GM19463 (cell line): Measurements from ENCODE around the gene VSNL1.

Experiments used
- ATAC-seq: cut with Tn5 transposase; IDR thresholded peaks from one replicate; pipeline ENCODE4 v1.9.1; 2021; ENCODE audit warnings: mild to moderate bottlenecking, moderate library complexity; ENCODE audit not compliant: unreplicated experiment

VSNL1 gene

GRCh38 chr2:17610521-17610920 lies 70.0 kb downstream of the VSNL1 start:
- no peak for ATAC-seq

GRCh38 chr2:17611036-17611435 lies 70.5 kb downstream of the VSNL1 start:
- ATAC-seq, result no peak

- ATAC-seq, result no peak
These were observed 73.9 kb downstream of the VSNL1 start for GRCh38 chr2:17614174-17614930.

GRCh38 chr2:17615147-17615546 lies 74.7 kb downstream of the VSNL1 start:
- ATAC-seq, result no peak

DNA sequence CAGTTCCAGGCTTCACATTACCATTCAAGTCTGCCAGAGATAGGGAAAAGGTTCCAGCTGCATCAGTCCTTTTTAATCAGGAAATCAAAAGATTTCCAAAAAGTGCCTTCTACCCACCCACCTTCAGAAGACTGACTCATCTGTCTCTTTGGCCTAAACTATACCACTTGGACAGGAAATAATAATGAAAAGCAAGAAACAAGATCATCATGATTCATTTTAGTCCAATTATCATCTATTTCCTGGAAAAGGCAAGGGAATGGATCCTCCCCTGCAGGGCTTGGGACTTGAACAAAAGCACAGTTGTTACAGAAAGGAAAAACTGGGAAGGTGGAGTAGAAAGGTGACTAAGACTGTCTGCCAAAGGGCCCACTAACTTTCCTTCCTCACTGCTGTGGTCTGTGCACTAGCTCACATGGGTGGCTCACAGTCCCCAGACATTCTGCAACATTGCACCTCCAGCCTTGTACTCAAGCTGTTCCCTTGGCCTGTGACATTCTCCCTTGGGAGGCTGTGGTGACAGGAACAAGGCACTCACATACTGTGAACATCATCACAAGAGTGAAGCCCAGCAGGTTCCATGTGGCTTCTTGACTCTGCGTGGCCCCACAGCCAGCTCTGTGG lies 75.3 kb downstream of the VSNL1 start:
- no peak for ATAC-seq

DNA sequence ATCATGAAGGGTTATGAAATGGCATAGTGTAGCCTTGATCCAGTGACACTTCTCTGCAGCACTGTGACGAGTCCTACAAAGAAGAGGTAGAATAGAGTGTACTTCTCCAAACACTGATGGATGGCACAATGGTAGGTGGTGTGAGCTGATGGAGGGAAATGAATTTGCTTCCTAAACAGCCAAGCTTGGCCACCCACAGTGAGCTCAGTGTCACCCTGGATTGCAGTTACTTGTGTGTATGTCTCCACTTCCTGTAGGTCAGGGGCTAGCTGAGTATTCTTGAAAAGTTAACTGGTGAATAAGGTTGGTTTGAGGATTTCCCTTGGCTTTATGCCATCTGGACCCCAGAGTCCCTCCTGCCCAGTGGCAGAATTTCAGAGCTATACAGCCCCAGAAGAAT lies 75.9 kb downstream of the VSNL1 start:
- ATAC-seq, result no peak

DNA sequence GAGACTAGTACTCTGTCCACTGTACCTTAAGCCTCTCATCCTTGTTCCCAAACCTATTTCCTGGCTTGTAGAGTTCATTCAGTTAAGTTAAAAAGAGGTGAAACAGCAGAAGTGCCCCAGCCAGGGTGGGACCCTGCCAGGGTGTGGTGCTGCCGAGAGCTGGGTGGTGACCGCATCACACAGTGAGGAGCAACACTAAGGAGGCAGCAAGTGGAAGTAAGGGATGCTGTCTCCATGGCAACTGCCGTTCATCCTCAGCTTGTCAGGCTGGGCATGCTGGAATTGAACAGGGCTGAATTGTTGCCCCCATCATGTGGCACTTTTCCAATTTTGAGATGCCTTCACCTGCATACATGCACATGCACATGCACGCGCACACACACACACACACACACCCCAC lies 77.0 kb downstream of the VSNL1 start:
- no peak for ATAC-seq

DNA sequence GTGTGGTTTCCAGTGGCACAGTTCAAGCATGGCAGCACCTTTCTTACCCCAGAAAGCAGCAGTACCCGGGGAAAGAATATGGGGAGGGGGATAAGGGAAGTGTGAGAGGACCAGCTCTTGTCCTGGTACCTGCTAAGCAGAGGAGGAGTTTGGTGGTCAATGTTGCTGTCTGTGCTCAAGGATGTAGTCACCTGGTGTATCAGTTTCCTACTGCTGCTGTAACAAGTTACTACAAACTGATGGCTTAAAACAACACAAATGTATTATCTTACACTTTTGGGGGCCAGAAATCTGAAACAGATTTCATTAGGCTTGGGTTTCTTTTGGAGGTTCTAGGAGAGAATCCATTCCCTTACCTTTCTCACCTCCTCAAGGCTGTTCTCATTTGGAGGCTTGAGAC lies 77.5 kb downstream of the VSNL1 start:
- ATAC-seq, result no peak

GRCh38 chr2:17620280-17620679 lies 79.8 kb downstream of the VSNL1 start:
- ATAC-seq, result no peak

GRCh38 chr2:17620841-17621240 lies 80.3 kb downstream of the VSNL1 start:
- ATAC-seq, result no peak

DNA sequence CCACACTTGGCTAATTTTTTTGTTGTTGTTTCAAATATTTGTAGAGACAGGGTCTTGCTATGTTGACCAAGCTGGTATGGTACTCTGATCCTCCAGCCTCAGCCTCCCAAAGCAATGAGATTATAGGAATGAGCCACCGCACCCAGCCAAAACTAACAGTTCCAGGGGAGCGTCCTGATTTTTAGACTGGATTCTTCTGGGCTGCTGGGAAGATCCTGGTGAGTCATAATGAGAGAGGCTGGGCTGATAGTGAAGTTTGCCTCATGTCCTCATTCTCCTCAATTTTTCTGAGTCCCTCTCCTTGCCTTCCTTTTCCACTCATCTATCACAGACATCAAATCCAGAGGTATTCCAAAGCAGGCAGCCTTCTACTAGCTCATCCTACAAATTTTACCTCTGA lies 81.3 kb downstream of the VSNL1 start:
- ATAC-seq, result no peak

- no peak for ATAC-seq
These were observed 85.0 kb downstream of the VSNL1 start for GRCh38 chr2:17625446-17625845.

- no peak for ATAC-seq
These were observed 86.5 kb downstream of the VSNL1 start for GRCh38 chr2:17626986-17627385.

DNA sequence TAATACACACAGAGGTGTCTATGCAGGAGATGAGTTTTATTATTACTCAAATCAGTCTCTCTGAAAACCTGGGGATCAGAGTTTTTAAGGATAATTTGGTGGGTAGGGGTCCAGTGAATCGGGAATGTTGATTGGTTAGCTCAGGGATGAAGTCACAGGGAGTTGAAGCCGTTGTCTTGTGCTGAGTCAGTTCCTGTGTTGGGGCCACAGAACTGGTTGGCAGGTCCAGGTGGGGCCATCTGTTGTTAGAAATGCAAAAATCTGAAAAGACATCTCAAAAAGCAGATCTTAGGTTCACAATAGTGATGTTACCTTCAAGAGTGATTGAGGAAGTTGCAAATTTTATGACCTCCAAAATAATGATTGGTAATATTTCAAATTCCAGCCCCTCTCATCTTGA lies 86.9 kb downstream of the VSNL1 start:
- ATAC-seq, result no peak

- no peak for ATAC-seq
These were observed 88.1 kb downstream of the VSNL1 start for GRCh38 chr2:17628349-17629261.

GRCh38 chr2:17630089-17630488 lies 89.6 kb downstream of the VSNL1 start:
- ATAC-seq, result no peak

GRCh38 chr2:17634997-17635396 lies 94.5 kb downstream of the VSNL1 start:
- ATAC-seq, result no peak

DNA sequence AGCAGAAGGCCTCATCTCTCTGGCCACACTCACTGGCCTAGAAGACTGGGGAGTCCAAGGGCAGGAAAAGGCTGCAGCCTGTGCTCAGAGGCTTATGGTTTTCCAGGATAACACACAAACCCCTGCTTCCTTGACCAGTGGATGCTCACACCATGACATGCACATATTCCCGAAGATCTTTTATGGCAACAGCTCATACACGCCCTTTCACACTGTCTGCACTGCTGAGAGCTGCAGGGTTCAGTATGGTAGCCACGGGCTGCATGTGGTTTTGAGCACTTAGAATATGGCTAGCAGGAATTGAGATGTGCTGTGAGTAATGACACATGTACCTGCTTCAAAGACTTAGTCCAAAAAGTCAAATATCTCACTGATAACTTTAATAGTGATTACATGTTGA lies 95.8 kb downstream of the VSNL1 start:
- no peak for ATAC-seq

DNA sequence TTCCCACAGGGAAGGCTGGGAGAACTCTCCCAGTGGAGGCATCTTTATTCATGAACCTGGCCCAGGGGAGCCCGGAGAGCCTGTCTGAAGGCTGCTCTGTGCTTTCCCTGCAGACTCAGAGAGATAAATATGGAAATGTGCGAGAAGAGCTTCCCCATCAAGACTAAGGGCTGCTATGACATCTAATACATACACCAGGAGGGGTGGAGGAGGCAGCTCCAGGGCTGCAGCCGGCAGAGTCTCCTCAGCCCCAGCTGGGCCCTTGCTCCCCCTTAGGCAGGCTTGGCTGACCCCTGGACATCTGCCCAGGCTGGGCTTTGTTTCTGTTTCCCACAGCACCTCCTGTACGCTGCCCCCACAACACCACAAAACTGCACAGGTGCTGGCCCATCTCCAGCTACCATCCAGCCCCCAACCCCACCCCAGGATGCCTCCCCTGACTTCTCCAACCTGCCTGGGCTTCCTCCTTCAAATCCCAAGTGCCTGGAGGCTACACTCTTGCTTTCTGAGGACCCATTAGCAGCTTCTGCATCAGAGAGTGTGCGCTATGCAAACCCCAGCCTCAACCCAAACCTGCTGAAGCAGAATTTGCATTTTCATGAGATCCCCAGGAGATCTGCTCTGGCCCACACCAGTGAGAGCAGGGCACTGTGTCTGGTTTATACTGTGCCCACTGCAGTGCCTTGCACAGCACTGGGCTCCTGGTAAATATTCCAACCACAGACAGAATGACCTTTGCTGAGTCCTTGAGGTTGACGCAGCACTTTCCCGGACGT lies 96.8 kb downstream of the VSNL1 start:
- no peak for ATAC-seq

GRCh38 chr2:17638196-17638743 lies 97.8 kb downstream of the VSNL1 start:
- no peak for ATAC-seq

DNA sequence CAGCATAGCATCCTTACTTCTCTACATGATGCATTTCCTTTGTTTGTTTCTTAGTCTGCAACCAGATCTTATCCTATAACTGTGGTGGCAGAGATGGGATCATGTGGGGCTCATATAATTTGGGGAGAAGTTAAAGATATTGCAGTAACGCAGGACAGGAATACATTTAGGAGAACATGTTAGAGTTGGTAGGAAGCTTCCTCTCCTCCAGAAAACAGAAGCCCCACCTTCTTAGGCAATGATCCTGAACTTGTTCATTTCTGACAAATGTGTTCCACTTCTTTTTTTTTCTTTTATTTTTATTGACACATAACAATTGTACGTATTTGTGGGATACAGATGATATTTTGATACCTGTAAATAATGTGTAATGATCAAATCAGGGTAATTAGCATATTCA lies 99.9 kb downstream of the VSNL1 start:
- ATAC-seq, result no peak
